GM19099 (cell line): ENCODE results near the gene PARN.

Experiments
- POLR2A ChIP-seq: IDR thresholded peaks from 3 replicates; pipeline ENCODE4 v1.6.1; 2011; ENCODE audit warnings: low read depth; ENCODE audit not compliant: insufficient read length; ENCODE audit errors: extremely low read depth

The PARN gene

DNA sequence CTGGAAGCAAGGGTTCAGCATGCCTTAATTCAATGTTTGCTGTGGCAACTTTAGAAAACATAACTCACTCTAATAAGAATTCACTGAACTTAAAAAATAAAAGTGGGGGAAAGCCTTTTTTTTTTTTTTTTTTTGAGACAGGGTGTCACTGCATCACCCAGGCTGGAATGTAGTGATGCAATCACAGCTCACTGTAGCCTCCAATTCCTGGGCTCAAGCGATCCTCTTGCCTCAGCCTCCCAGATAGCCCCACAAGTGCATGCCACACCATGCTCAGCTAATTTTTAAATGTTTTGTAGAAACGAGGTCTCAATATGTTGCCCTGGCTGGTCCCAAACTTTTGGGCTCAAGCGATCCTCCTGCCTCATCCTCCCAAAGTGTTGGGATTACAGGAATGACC, 243.9 kb downstream of the PARN start:
- no peak for TF ChIP-seq POLR2A
